Measurements from ENCODE around the gene SOX15.

SOX15 gene

DNA sequence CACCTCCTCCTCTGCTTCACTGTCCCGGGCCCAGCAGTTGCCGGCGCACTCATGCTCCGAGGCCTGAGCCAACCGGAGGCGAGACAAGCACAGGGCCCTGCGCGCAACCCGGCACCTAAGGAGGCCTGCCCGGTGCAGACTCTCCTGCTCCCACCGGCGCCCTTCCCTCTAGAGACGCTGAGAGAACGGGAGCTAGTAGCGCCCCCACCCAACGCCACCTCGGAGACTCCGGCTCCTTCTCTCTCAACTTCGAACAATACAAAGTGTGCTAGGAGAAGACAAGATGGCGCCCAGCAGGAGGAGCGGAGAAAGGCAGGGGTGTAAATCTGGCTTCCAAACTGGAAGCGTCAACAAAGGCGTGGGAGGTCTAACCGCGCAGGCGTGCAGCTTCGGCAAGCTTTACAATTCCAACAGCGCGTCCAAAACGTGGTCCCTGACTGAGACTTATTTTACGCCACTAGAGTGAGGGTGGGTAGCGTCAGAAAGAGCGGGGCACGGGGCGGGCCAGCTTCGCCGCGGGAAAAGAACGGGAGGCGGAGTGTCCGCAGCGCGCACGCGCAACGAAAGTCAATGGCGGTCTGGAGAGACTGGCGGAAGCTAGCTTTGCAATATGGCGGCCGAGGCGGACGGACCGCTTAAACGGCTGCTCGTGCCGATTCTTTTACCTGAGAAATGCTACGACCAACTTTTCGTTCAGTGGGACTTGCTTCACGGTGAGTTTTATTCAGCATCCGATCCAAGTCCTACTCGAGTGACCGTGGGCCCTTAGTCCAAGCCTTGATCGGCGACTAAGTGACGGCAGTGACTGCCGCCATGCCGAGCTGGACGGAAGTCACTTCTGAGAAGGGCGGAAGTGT, 6.4 kb downstream of the SOX15 start, which contains the start of gene MPDU1:
MPDU1 (plus strand) TSS at position 600 of the 857 bp plus-strand sequence; CDS start at position 611, 11 bp downstream.
- Histone ChIP-seq H3K4me3 (peak within 1 kb of the TSS; percentile 64 to 100 (median 74)), H3K4me2 (peak within 1 kb of the TSS; percentile 94 to 100 (median 98)), H3K36me3 (peaks cover 26 to 61% (median 53%) of the 10 kb centered on the region in 11 experiments), H3K9ac (peak within 1 kb of the TSS; percentile 95 to 100 (median 100)), H3K27me3 (no peaks in the 10 kb centered on the region), H3K4me1 (peaks cover 62 to 92% (median 88%) of the 10 kb centered on the region in 10 experiments), H3K9me3 (replicated peaks in 1 of 11) (no peaks in the 10 kb centered on the region), H4K20me1 (peaks cover 7 to 41% (median 9%) of the 10 kb centered on the region in 11 experiments; a peak in 20 of 22 replicates), H3K27ac (peak within 1 kb of the TSS; percentile 97 to 100 (median 100))
- no peak for TF ChIP-seq Cebpa-rat (IDR thresholded peaks at IDR 0.05)

DNA sequence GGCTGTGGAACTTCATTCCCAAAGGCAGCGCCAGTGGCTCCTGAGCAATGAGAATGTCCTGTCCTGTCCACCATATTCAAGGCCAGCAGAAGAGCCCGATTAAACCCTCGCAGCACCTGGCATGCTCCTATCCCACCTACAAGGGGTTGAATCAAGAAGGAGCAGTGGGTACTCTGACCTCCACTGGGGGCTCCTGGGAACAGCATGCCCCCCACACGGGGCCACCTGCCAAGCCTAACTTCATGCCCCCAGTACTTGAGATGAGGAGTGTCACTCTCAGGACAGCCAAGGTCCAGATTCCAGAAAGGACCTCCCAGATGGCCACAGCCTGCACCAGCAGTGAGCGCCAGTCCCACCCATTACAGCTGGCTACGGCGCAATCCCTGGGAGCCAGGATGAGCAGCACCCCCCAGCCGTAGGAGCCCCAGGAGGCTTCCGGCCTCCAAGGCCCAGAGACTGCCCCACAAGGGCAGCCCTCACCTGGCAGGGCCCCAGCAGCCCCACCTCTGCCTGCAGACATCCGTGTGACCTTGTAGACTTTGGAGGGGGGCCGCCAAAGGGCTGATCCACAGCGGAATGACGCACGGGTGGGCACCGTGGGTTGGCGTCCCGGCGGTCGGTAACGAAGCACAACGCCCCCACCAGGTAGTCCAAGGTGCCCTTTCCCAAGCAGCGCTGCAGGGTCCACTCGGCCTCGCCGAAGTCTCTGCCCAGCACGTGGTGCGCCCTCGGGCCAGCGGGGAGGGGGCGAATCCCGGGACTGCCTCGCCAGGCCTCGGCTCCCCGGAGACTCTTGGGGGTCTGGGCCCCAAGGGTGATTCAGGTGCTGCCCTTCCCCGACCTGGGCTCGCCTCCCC, 7.3 kb downstream of the SOX15 start:
- no peak for TF ChIP-seq Cebpa-rat (IDR thresholded peaks at IDR 0.05)
- Histone ChIP-seq H3K27me3 (no peaks in the 10 kb centered on the region), H3K4me3 (peak overlapping the region; percentile 64 to 100 (median 74)), H3K4me1 (peaks cover 62 to 92% (median 90%) of the 10 kb centered on the region in 10 experiments), H3K4me2 (peak overlapping the region; percentile 81 to 100 (median 98)), H3K36me3 (peaks cover 26 to 61% (median 53%) of the 10 kb centered on the region in 11 experiments), H3K9me3 (replicated peaks in 1 of 11) (no peaks in the 10 kb centered on the region), H3K9ac (peak overlapping the region; percentile 95 to 100 (median 100)), H4K20me1 (peaks cover 16 to 41% (median 16%) of the 10 kb centered on the region in 11 experiments), H3K27ac (peak overlapping the region; percentile 97 to 100 (median 100))

DNA sequence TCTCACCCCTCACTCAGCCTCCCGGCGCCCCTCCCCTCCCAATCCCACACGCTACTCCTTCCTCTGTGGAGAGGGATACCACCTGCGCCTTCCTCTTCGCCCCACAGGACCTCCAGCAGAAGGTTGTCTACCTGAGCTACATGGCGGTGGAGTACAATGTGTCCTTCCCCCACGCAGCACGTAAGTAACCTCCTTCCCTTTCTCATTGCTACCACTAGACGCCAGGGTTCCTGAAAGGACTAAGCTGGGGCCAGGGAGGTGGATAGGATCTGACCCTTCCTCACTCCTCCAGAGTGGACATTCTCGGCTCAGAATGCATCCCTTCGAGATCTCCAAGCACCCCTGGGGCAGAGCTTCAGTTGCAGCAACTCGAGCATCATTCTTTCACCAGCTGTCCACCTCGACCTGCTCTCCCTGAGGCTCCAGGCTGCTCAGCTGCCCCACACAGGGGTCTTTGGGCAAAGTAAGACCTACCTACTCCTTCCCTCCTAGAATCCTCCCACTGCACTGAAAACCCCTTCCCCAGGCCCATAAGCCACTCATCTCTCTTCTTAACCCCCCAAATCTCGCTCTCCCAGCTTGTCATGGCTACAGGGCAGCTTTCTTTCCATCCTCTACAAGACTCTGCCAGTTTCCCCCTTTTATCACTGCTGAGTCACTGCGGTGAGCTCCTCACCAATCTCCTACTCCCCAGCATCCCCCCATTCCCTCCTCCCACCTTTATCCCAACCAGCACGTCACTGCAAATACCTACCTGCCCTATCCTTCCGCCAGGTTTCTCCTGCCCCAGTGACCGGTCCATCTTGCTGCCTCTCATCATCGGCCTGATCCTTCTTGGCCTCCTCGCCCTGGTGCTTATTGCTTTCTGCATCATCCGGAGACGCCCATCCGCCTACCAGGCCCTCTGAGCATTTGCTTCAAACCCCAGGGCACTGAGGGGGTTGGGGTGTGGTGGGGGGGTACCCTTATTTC, 9.0 kb downstream of the SOX15 start:
- H3K4me2 ChIP-seq, result peak overlapping the region; percentile 81 to 100 (median 98)
- peaks cover 36 to 61% (median 58%) of the 10 kb centered on the region in 11 experiments for H3K36me3 ChIP-seq
- H3K27me3 ChIP-seq, result no peaks in the 10 kb centered on the region
- peaks cover 63 to 94% (median 91%) of the 10 kb centered on the region in 10 experiments for H3K4me1 ChIP-seq
- H3K27ac ChIP-seq, result peak overlapping the region; percentile 97 to 100 (median 100)
- H3K9ac ChIP-seq, result peak overlapping the region; percentile 95 to 100 (median 100)
- H3K4me3 ChIP-seq, result peak overlapping the region in 9 of 10 experiments; percentile 22 to 100 (median 75); a peak in 17 of 20 replicates
- no peak for TF ChIP-seq Cebpa-rat (IDR thresholded peaks at IDR 0.05)
- peaks cover 33 to 58% (median 34%) of the 10 kb centered on the region in 11 experiments for H4K20me1 ChIP-seq
- no peaks in the 10 kb centered on the region for H3K9me3 ChIP-seq (replicated peaks in 1 of 11)

DNA sequence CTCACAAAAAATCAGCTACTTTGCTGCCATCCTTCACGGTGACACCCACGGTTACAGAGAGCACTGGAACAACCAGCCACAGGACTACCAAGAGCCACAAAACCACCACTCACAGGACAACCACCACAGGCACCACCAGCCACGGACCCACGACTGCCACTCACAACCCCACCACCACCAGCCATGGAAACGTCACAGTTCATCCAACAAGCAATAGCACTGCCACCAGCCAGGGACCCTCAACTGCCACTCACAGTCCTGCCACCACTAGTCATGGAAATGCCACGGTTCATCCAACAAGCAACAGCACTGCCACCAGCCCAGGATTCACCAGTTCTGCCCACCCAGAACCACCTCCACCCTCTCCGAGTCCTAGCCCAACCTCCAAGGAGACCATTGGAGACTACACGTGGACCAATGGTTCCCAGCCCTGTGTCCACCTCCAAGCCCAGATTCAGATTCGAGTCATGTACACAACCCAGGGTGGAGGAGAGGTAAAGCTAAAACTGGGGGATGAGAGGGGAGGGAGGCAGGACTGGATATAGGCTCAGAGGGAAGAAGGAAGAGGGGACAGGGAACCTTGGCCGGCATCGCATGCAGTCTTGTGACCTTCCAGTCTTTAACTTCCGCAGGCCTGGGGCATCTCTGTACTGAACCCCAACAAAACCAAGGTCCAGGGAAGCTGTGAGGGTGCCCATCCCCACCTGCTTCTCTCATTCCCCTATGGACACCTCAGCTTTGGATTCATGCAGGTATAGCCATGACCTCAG, 9.9 kb downstream of the SOX15 start:
- peaks cover 62 to 94% (median 92%) of the 10 kb centered on the region in 10 experiments for H3K4me1 ChIP-seq
- H3K36me3 ChIP-seq, result peaks cover 38 to 67% (median 58%) of the 10 kb centered on the region in 11 experiments
- H3K27ac ChIP-seq, result peak overlapping the region; percentile 97 to 100 (median 100)
- H3K9me3 ChIP-seq (replicated peaks in 1 of 11), result no peaks in the 10 kb centered on the region
- peak overlapping the region; percentile 95 to 100 (median 100) for H3K9ac ChIP-seq
- H3K27me3 ChIP-seq, result no peaks in the 10 kb centered on the region
- peak overlapping the region in 8 of 10 experiments; percentile 28 to 100 (median 78); a peak in 17 of 20 replicates for H3K4me3 ChIP-seq
- H3K4me2 ChIP-seq, result peak overlapping the region; percentile 81 to 100 (median 98)
- peaks cover 42 to 66% (median 42%) of the 10 kb centered on the region in 11 experiments for H4K20me1 ChIP-seq
- TF ChIP-seq Cebpa-rat (IDR thresholded peaks at IDR 0.05), result no peak

DNA sequence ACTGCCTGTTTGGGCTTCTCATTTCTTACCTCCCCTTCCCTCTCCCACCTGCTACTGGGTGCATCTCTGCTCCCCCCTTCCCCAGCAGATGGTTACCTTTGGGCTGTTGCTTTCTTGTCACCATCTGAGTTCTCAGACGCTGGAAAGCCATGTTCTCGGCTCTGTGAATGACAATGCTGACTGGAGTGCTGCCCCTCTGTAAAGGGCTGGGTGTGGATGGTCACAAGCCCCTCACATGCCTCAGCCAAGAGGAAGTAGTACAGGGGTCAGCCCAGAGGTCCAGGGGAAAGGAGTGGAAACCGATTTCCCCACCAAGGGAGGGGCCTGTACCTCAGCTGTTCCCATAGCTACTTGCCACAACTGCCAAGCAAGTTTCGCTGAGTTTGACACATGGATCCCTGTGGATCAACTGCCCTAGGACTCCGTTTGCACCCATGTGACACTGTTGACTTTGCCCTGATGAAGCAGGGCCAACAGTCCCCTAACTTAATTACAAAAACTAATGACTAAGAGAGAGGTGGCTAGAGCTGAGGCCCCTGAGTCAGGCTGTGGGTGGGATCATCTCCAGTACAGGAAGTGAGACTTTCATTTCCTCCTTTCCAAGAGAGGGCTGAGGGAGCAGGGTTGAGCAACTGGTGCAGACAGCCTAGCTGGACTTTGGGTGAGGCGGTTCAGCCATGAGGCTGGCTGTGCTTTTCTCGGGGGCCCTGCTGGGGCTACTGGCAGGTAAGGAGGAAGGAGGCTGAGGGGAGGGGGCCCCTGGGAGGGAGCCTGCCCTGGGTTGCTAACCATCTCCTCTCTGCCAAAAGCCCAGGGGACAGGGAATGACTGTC, 10.7 kb downstream of the SOX15 start, which contains the start of gene CD68:
CD68 (plus strand) TSS at position 638 of the 833 bp plus-strand sequence; CDS start at position 678, 40 bp downstream.
- H3K9ac ChIP-seq, result peak within 1 kb of the TSS; percentile 95 to 100 (median 100)
- H4K20me1 ChIP-seq, result peaks cover 50 to 74% (median 50%) of the 10 kb centered on the region in 11 experiments
- H3K27ac ChIP-seq, result peak within 1 kb of the TSS; percentile 97 to 100 (median 100)
- peak within 1 kb of the TSS in 8 of 10 experiments; percentile 66 to 100 (median 99); a peak in 17 of 20 replicates for H3K4me3 ChIP-seq
- no peaks in the 10 kb centered on the region for H3K27me3 ChIP-seq
- H3K36me3 ChIP-seq, result peaks cover 46 to 75% (median 66%) of the 10 kb centered on the region in 11 experiments
- H3K4me1 ChIP-seq, result peaks cover 54 to 94% (median 92%) of the 10 kb centered on the region in 10 experiments
- no peaks in the 10 kb centered on the region for H3K9me3 ChIP-seq (replicated peaks in 1 of 11)
- peak; percentile 73 to 92 (median 88); a peak in 21 of 22 replicates for TF ChIP-seq Cebpa-rat (IDR thresholded peaks at IDR 0.05)
- peak within 1 kb of the TSS; percentile 81 to 100 (median 98) for H3K4me2 ChIP-seq

DNA sequence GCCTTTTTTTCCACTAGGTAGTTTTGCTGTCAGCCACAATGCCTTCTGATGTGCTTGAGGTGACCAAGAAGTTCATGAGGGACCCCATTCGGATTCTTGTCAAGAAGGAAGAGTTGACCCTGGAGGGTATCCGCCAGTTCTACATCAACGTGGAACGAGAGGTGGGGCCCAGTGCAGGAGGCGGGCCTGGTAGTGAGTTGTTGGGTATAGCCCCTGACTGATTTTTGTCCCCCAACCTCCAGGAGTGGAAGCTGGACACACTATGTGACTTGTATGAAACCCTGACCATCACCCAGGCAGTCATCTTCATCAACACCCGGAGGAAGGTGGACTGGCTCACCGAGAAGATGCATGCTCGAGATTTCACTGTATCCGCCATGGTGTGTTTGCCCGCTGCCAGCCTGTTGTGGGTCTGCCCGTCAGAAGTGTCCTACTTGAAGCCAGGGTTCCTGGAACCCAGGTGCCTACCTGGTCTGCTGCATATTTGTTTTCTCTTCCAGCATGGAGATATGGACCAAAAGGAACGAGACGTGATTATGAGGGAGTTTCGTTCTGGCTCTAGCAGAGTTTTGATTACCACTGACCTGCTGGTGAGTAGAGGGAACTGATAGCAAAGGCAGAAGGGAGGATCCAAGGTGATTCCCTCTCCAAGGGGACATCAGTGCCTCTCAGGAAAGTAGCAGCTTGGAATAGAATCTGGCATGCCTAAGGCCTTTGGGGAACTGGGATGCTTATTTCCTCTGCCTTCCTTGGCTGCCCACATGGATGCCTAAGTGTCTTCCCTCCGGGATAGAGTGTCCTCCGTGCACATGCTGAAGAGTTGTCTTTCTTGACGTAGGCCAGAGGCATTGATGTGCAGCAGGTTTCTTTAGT, 12.3 kb downstream of the SOX15 start:
- no peak for TF ChIP-seq Cebpa-rat (IDR thresholded peaks at IDR 0.05)
- Histone ChIP-seq H3K4me2 (peak overlapping the region; percentile 81 to 100 (median 98)), H3K36me3 (peaks cover 57 to 78% (median 70%) of the 10 kb centered on the region in 11 experiments), H4K20me1 (peaks cover 56 to 87% (median 65%) of the 10 kb centered on the region in 11 experiments), H3K27ac (peak overlapping the region in 10 of 11 experiments; percentile 21 to 100 (median 100); a peak in 18 of 22 replicates), H3K9me3 (replicated peaks in 1 of 11) (peaks cover 0 to 4% (median 0%) of the 10 kb centered on the region in 11 experiments; a peak in 5 of 22 replicates), H3K9ac (peak overlapping the region; percentile 99 to 100 (median 100); a peak in 21 of 22 replicates), H3K27me3 (no peaks in the 10 kb centered on the region), H3K4me3 (peak overlapping the region in 9 of 10 experiments; percentile 97 to 100 (median 99); a peak in 15 of 20 replicates), H3K4me1 (peaks cover 44 to 85% (median 82%) of the 10 kb centered on the region in 10 experiments)

Data from BLaER1 treated with 17β-estradiol and CSF1 and Interleukin-3, amounts not matched to agents 10 nM and 100 nM (cell line).